GM19238 (cell line): Measurements from ENCODE around the gene SVOP.
"Not testable (repeated sequence)": the region's sequence is repeated elsewhere in the genome, so short reads cannot be mapped to it uniquely, and the experiment has no call there.

Experiments
- DNase-seq: peaks from one replicate; pipeline ENCODE4 v3.0.0; 2011; ENCODE audit warnings: low spot score; ENCODE audit not compliant: insufficient read length

The SVOP gene

GRCh38 chr12:108895220-108895802 lies 125.6 kb downstream of the SVOP start:
- no peak for DNase-seq

- no peak for DNase-seq
Measured at GRCh38 chr12:108890208-108890607, 130.7 kb downstream of the SVOP start.

GRCh38 chr12:108888031-108888430 lies 132.8 kb downstream of the SVOP start:
- no peak for DNase-seq

- DNase-seq = no peak
Measured at GRCh38 chr12:108886873-108887629, 133.8 kb downstream of the SVOP start.

GRCh38 chr12:108884116-108885012 lies 136.5 kb downstream of the SVOP start:
- DNase-seq = peak; percentile 54

- DNase-seq = no peak
Measured at GRCh38 chr12:108881953-108882352, 138.9 kb downstream of the SVOP start.

GRCh38 chr12:108879615-108880254 lies 141.1 kb downstream of the SVOP start, which contains the start of gene DAO:
DAO (plus strand) TSS chr12:108880092; CDS start chr12:108885007, 4,915 bp downstream.
- DNase-seq = no peak

GRCh38 chr12:108876550-108876949 lies 144.3 kb downstream of the SVOP start:
- DNase-seq = no peak

- DNase-seq = no peak
Measured at GRCh38 chr12:108875682-108876361, 145.0 kb downstream of the SVOP start.

GRCh38 chr12:108875280-108875679 lies 145.6 kb downstream of the SVOP start:
- no peak for DNase-seq

GRCh38 chr12:108868781-108869180 lies 152.1 kb downstream of the SVOP start:
- no peak for DNase-seq

- DNase-seq = not testable (repeated sequence)
Measured at GRCh38 chr12:108866083-108866482, 154.8 kb downstream of the SVOP start.

GRCh38 chr12:108865169-108865568 lies 155.7 kb downstream of the SVOP start:
- no peak for DNase-seq

- no peak for DNase-seq
Measured at GRCh38 chr12:108862588-108862959, 158.3 kb downstream of the SVOP start.

- DNase-seq = no peak
Measured at GRCh38 chr12:108861878-108862587, 158.8 kb downstream of the SVOP start.

- DNase-seq = no peak
Measured at GRCh38 chr12:108860443-108860842, 160.4 kb downstream of the SVOP start.

- no peak for DNase-seq
Measured at GRCh38 chr12:108859923-108860291, 161.0 kb downstream of the SVOP start.

- not testable (repeated sequence) for DNase-seq
Measured at GRCh38 chr12:108859141-108859922, 161.5 kb downstream of the SVOP start.

GRCh38 chr12:108858311-108859074 lies 162.4 kb downstream of the SVOP start:
- no peak for DNase-seq
